Measurements from ENCODE around the gene TLCD1. TPM values are rescaled to one million over a fixed set of nuclear protein-coding genes. Genes with fewer than 3 reads are reported as not detected.

Gene TLCD1
- polyA plus RNA-seq, 1 experiment: 11.8 TPM

DNA sequence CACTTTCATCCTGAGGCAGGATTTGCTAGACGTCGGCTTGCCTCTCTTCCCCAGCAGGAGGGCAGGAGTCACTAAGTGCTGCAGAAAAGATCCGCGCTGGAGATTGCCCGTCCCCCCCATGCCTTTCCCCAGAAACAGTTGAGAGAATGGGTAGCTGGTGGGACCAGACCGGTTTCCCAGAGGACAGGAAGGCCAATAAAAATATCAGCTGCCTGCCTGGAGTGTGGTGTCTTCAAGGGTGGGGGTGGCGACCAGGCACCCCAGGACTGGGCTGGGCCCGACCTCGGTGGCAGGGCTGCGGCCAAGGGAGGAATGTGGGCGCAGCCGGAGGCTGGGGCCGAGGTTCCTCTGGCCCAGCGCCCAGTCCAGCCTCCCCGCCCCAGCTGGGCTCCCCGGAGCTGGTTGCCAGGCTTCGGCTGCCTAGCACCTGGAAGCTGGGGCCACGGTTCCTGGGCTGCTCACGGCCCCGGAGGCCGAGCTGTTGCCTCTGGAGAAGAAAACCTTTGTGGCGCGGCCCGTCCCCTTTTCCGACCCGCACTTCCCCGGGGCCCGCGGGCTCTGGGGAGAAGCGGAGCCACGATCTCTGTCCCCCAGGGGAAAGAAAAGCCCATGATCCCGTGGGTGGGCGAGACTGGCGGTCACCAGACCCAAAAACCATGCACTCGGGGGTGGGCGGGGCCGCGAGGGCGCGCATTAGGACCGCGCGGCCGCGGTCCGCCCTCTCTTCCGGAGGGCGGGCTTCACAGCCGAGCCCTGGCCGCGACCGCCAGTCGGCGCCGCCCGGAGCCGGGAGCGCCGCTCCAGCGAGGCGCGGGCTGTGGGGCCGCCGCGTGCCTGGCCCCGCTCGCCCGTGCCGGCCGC, 17.4 kb upstream of the TLCD1 start, which contains the start of gene TRAF4:
Gene TRAF4, plus strand, starts transcription at position 769 of the 861 bp plus-strand sequence. CDS start 102 bp downstream, outside the sequence.
- Histone ChIP-seq H3K9me3 (ENCODE audit: control insufficient read depth, insufficient read depth, low read length) (peaks cover 4% of the 10 kb centered on the region; the same call in 1 of the 2 replicates), H3K27me3 (ENCODE audit: control insufficient read depth, insufficient read depth, low read length) (no peaks in the 10 kb centered on the region), H3K4me3 (ENCODE audit: low read depth, low read length) (peak within 1 kb of the TSS; percentile 88), H3K27ac (ENCODE audit: low read depth, low read length) (peak within 1 kb of the TSS; percentile 95)
- ChIA-PET CTCF (interaction anchor here (0.5 to 15.1 kb wide), 4 partner anchors 16 to 31 kb away, joined by 3 to 193 read pairs (median 4); partner anchors contain the start of genes NEK8 and TLCD1), POLR2A (interaction anchor here (1.3 to 6.6 kb wide), 3 partner anchors 16 to 24 kb away, joined by 4 to 93 read pairs (median 5); partner anchors contain the start of genes NEK8, RPL23A and TLCD1)
- TF ChIP-seq, protein P1, sequence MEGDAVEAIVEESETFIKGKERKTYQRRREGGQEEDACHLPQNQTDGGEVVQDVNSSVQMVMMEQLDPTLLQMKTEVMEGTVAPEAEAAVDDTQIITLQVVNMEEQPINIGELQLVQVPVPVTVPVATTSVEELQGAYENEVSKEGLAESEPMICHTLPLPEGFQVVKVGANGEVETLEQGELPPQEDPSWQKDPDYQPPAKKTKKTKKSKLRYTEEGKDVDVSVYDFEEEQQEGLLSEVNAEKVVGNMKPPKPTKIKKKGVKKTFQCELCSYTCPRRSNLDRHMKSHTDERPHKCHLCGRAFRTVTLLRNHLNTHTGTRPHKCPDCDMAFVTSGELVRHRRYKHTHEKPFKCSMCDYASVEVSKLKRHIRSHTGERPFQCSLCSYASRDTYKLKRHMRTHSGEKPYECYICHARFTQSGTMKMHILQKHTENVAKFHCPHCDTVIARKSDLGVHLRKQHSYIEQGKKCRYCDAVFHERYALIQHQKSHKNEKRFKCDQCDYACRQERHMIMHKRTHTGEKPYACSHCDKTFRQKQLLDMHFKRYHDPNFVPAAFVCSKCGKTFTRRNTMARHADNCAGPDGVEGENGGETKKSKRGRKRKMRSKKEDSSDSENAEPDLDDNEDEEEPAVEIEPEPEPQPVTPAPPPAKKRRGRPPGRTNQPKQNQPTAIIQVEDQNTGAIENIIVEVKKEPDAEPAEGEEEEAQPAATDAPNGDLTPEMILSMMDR (IDR thresholded peaks at IDR 0.05; ENCODE audit: low read depth, low read length): 0 out of 2 replicates have a peak, but pooled peaks have one; percentile 5
- no peak for DNase-seq (ENCODE audit: low read depth, low spot score)

- ChIA-PET CTCF (interaction anchor here (0.6 to 15.1 kb wide), 4 partner anchors 8 to 26 kb away, joined by 3 to 193 read pairs (median 5); partner anchors contain the start of genes NEK8 and TLCD1), POLR2A (interaction anchor here (6.6 kb wide), 1 partner anchor 15 kb away, joined by 93 read pairs; the partner anchor contains the start of genes NEK8 and TLCD1)
- no peak for DNase-seq (ENCODE audit: low read depth, low spot score)
- Histone ChIP-seq H3K4me3 (ENCODE audit: low read depth, low read length) (no peak overlapping the region), H3K9me3 (ENCODE audit: control insufficient read depth, insufficient read depth, low read length) (peaks cover 9% of the 10 kb centered on the region), H3K27me3 (ENCODE audit: control insufficient read depth, insufficient read depth, low read length) (no peaks in the 10 kb centered on the region), H3K27ac (ENCODE audit: low read depth, low read length) (no peak overlapping the region)
- TF ChIP-seq, protein P1 (IDR thresholded peaks at IDR 0.05; ENCODE audit: low read depth, low read length): no peak
These were observed 15.6 kb upstream of the TLCD1 start for GRCh38 chr17:28741358-28742349.

DNA sequence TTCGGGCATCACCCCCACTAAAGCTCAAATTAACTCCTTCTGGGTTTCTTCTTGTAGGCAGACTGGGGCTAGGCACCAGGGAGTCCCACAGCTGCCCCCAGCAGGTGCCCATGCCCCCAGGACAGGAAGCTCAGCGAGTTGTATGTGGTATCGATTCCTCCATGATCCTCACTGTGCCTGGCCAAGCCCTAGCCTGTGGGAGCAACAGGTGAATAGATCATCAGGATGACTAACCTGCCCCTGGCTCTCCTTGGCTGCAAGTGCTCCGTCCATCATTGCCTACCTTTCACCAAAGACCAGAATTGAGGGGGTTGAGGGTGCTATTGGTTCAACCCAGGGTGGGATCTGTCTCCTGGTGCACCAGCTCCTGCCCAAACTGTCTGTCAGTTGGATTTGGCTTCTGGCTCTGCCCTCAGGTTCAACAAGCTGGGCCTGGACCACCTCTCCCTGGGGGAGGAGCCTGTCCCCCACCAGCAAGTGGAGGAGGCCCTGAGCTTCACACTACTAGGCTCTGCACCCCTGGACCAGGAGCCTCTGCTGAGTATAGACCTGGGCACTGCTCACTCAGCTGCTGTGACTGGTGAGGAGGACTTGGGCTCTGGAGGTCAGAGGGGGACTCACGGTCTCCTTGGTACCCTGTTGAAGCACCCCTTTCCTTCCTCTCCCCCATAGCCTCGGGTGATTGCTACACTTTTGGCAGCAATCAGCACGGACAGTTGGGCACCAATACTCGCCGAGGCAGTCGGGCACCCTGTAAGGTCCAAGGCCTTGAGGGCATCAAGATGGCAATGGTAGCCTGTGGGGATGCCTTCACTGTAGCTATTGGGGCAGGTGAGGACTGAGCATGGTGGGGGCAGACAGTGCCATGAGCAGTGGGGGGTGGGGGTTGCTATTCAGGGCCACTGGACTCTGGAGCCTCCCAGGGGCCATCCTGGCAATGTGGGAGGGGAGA, 14.6 kb upstream of the TLCD1 start:
- H3K27ac ChIP-seq (ENCODE audit: low read depth, low read length): no peak overlapping the region
- H3K9me3 ChIP-seq (ENCODE audit: control insufficient read depth, insufficient read depth, low read length): peaks cover 9% of the 10 kb centered on the region
- ChIA-PET CTCF (interaction anchor here (1.6 to 15.1 kb wide), 3 partner anchors 9 to 23 kb away, joined by 4 to 193 read pairs (median 6); partner anchors contain the start of genes NEK8 and TLCD1), POLR2A (interaction anchor here (0.6 kb wide), 1 partner anchor 704 kb away, joined by 6 read pairs; no protein-coding TSS in a partner anchor)
- no peaks in the 10 kb centered on the region for H3K27me3 ChIP-seq (ENCODE audit: control insufficient read depth, insufficient read depth, low read length)
- DNase-seq (ENCODE audit: low read depth, low spot score): no peak
- no peak overlapping the region for H3K4me3 ChIP-seq (ENCODE audit: low read depth, low read length)
- TF ChIP-seq, protein P1 (IDR thresholded peaks at IDR 0.05; ENCODE audit: low read depth, low read length): no peak

DNA sequence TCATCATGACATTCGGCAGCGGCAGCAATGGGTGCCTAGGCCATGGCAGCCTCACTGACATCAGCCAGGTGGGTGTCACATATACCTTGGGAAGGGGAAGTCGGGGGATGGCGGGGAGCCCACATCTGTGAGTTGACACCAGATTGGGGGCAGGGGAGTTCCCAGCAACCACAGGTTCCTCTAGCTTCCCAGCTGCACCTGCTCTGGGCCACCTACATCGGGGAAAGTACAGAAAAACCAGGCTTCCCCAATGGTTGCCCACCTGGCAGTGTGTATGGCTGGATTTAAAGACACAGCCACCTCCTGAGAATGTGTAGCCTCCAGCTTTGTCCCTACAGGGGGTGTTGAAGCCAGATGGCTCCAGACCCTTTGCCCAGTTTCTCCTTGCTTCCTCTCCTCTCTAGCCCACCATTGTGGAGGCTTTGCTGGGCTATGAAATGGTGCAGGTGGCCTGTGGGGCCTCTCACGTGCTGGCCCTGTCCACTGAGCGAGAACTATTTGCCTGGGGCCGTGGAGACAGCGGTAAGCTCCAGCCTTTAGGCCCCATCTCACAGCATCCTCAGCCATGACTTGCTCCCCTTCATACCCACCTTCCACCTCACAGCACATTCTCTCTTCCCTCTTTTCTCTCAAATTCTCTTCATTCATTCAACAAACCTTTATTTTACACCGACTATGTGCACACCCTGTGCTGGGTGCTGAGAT, 12.8 kb upstream of the TLCD1 start:
- no peak for DNase-seq (ENCODE audit: low read depth, low spot score)
- POLR2A ChIA-PET: interaction anchor here (1.0 kb wide), 1 partner anchor 19 kb away, joined by 3 read pairs; the partner anchor contains the start of gene RPL23A

More for the DNA sequence above, 12.8 kb upstream of the TLCD1 start:
- CTCF ChIA-PET: no interaction called here
- Histone ChIP-seq H3K9me3 (ENCODE audit: control insufficient read depth, insufficient read depth, low read length) (peaks cover 9% of the 10 kb centered on the region), H3K27ac (ENCODE audit: low read depth, low read length) (no peak overlapping the region), H3K4me3 (ENCODE audit: low read depth, low read length) (no peak overlapping the region), H3K27me3 (ENCODE audit: control insufficient read depth, insufficient read depth, low read length) (no peaks in the 10 kb centered on the region)
- TF ChIP-seq, protein P1 (IDR thresholded peaks at IDR 0.05; ENCODE audit: low read depth, low read length): no peak
